ENCODE data around the gene RBM38.

The RBM38 gene

DNA sequence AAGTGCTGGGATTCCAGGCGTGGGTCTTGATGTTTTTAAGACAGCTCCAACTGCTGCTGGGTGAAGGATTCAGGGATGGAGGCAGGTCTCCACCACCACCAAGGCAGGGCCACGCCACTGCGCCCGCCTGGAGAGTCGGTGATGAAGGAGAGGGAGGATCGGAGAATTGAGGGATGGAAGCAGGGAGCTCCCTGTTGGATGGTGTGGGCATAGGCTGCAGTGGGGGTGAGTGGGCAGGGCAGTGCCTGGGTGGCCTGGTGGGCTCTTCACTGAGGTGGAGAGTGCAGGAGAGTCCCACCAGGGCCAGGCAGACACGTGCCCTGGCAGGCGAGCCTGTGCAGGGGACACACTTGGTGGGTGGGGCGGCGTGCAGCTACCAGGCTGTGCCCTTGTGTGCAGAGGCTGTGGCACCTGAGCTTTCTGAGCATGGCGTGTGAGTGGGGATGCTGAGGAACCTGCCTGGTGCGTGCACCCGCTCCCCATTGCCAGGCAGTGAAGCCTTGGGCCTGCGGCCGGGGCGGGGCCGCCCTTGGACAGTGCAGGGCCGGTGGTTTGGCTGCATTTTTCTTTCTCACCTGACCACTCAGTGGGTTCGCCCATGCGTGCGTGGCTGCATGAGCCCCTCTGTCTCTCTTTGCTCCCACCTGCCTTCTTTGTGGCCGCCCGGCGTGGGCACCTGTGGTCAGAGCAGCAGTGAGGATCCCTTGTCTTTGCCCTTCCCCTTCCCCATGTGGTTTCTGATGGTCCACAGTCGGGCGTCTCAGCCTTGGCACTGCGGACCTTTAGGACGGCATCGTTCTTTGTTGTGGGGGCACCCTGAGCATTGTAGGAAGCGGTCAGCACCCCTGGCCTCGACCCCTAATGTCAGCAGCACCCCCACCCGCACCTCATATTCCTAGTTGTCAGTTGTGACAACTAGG, 11.3 kb downstream of the RBM38 start:
- DNase-seq (ENCODE audit: low read depth in 2 of 2, low spot score in 1 of 2), result no peak

DNA sequence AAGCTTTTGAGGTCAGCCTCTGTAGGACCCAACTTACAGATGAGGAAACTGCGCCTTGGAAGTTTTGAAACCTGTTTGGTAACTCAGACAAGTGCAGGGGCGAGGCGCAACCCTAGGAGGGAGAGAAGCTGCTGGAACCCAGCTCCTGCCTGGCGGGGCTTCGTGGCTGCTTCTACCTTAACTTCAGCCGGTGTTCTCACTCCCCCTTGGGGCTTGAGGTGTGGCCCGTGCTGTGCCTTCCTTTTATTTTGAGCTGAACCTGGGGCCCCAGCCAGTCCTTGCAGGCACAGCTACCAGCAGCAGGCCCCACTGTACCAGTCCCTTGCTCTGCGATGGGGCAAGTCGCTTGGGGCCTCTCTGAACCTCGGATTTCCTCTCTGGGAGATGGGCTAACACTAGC, 12.0 kb downstream of the RBM38 start:
- DNase-seq (ENCODE audit: low read depth in 2 of 2, low spot score in 1 of 2), result no peak

DNA sequence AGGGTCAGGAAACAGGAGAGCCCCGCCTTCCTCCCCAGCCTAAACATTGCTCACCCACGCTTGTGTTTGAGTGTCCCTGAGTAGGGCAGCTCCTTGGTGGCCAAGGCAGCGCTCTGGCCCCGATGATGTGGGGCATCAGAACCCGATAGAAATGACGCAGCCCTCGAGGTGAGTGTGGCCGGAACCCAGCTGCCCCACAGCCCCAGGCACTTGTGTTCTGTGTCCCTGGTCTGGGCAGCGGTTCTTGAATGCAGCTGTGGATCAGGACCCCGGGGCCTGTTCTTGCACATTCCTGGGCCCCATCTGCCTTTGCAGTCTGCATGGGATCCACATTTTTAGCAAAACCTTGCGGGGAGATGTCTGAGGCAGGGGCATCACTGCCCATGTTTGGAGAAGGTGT, 12.8 kb downstream of the RBM38 start:
- no peak for DNase-seq (ENCODE audit: low read depth in 2 of 2, low spot score in 1 of 2)

DNA sequence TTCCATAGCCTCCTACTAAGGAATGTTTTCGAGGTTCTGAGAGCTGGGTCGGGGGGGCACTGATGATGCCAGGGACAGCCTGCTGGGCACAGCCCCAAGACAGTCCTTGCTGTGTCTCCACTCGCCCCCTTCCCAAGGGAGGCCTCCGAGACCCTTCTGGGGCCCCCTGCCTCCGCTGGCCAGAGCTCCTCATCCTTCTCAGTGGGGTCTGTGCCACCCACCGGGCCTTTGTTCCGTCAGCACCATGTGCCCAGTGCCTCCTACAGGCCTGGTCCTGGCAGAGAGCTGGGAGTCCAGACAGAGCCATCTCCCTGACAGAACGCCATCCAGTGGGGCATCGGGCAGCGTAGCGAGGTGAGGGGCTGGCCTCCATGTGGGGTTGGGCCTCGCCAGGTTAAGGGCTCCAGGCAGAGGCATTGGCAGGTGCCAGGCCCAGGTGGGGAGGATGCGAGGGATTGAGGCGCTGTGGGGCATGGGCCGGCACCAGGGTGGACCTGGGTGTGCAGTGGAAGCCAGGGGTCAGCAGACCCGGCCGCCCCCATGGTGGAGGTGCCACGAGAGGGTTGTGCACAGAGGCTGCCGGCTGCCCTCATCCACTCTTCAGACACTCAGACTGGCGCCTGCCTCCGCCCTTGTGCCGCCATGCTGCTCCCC, 13.3 kb downstream of the RBM38 start:
- DNase-seq (ENCODE audit: low read depth in 2 of 2, low spot score in 1 of 2), result no peak

DNA sequence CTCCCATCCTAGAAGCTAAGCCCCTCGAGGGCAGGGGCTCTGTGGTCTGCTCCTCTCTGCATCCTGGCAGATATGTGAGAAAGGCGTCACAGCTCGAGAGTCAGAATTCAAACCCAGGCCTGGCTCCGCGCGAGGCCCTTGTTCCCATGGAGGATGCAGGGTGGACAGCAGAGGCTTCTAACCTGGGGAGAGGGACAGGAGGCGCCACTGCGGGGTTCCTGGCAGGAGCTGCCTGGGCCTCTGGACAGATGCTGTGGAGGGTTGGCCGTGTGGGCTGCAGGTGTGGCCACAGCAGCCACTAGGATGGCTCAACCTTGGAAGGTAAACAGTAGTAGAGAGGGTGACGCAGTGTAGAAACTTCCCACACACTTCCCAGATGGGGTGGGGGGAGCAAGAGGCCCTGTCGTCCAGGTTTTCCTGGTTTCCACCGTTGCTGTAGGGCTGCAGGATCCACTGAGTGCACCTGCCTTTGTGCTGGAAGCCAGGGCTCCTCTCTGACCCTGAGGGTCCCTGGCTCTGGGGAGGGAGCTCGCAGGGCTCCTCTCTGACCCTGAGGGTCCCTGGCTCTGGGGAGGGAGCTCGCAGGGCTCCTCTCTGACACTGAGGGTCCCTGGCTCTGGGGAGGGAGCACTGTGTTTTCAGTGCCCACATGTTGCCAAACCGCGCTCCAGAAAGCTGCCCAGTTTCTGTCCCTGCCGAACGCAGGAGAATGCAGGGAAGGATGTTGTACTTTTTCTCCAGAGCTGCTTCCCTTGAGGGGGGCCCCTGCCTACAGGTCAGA, 14.2 kb downstream of the RBM38 start:
- no peak for DNase-seq (ENCODE audit: low read depth in 2 of 2, low spot score in 1 of 2)

DNA sequence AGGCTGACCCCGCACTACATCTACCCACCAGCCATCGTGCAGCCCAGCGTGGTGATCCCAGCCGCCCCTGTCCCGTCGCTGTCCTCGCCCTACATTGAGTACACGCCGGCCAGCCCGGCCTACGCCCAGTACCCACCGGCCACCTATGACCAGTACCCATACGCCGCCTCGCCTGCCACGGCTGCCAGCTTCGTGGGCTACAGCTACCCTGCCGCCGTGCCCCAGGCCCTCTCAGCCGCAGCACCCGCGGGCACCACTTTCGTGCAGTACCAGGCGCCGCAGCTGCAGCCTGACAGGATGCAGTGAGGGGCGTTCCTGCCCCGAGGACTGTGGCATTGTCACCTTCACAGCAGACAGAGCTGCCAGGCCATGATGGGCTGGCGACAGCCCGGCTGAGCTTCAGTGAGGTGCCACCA, 16.4 kb downstream of the RBM38 start:
- no peak for DNase-seq (ENCODE audit: low read depth in 2 of 2, low spot score in 1 of 2)

DNA sequence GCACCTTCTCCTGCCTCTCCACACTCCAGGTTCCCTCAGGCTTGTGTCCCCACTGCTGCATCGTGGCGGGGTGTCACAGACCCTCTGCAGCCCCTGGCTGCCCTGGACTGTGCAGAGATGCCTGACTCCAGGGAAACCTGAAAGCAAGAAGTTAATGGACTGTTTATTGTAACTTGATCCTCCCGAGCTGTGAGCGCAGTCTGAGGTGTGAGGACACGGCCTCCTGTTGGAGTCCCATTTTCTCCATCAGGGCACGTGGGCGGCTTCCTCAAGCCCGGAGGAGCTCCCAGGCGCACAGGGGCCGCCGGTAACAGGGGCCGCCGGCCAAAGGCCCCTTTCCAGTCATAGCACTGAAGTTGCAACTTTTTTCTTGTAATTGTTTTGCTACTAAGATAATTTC, 16.9 kb downstream of the RBM38 start:
- no peak for DNase-seq (ENCODE audit: low read depth in 2 of 2, low spot score in 1 of 2)

DNA sequence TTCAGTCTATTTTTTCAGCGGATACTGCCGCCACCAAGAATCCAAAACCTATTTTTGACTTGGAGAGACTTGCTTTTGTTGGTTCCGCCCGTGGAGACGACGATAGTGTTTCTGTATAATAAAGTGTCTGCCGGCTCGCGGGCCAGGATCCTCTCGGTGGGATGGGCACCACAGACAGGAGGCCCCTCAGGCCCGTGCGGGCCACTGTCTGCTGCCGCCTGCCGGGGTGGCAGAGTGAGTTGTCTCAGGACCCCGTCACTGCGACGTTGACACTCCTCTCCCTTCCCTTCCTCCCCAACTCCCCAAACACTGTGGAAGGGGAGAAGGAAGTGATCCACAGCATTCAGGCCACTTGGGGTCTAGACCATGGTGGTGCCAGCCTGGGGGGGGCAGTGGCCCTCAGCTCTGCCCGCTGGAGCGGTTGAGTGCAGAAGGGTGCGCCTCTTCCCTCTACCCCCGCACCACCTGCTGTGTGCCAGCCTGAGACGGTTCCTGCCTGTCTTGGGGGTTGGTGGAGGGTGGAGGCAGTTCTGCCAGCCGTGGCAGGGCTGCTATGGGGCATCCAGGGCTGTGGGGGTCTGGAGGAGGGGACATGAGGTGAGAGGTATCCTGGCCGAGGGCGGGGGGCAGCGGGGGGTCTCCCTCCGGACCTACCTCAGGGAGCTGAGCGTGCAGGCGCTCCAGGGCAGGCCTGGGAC, 17.5 kb downstream of the RBM38 start:
- no peak for DNase-seq (ENCODE audit: low read depth in 2 of 2, low spot score in 1 of 2)

DNA sequence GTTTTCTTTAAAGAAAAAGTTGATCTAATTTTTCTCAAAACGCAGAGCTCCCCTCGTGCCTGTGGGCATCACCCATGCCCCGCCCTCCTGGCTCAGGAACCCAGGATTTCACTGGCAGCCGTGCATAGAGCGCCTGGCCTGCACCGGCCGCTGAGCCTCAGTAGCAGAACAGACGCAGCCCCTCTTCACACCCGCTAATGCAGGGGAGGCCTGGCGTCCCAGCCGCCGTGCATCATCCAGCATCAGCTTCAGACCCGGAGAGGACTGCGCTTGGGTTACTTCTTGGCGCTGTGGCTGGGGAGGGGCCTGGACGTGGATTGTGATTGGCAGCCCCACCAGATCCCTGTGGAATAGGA, 18.1 kb downstream of the RBM38 start:
- DNase-seq (ENCODE audit: low read depth in 2 of 2, low spot score in 1 of 2), result no peak

DNA sequence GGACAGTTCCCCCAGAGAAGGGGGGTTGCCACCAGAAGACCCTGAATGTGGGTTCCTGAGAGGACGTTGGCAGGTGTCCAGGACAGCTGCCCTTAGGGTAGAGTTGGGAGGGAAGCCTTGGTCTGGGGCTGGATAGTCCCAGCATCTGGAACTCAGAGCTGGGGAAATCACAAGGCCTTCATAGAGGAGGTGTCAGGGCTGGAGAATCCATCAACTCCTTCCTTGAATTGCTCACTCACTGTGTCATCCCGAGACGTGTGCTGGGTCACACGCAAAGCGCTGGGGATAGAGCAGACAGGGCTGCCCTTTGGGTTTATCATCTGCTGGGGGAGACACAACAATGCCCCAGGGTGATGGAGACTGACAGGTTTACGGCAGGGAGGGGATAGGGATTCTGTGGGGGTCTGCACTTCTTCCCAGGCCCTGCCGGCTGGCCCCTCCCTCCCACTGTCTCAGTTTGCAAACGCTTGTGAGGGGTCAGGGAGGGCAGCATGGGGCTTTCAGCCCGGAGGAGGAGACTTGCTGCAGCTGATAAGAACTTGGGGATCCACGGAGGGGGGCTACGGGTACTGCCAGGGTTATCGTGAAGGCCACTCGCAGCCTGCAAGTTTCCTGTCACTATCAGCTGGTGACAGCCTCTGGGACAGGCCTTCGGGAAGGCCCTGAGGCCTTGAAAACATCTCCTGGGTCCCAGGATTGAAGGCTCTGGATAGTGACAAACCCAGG, 18.6 kb downstream of the RBM38 start:
- DNase-seq (ENCODE audit: low read depth in 2 of 2, low spot score in 1 of 2), result no peak

DNA sequence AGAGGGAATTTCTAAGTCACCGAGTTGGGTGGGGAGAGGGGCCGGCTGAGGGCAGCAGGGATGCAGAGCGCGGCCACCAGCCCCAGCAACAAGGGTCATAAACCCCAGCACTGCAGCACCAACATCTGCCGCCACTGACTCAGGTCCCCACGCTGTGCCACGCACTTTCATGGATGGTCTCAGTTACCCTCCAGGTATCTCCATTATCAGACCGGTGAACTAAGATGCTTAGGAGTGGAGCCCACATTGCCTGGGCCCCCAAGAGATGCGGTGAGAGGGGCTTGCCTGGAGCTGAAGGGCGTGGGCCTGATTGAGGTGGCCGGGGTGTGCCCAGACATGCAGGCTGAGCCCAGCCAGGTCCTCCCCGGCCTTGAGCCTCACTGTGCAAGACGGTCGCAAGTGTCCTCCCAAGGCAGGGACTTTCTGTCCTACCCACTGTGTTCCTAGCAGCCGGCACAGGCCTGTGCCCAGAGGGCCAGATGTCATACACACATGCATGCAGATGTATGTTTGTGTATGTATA, 19.3 kb downstream of the RBM38 start:
- DNase-seq (ENCODE audit: low read depth in 2 of 2, low spot score in 1 of 2), result no peak

DNA sequence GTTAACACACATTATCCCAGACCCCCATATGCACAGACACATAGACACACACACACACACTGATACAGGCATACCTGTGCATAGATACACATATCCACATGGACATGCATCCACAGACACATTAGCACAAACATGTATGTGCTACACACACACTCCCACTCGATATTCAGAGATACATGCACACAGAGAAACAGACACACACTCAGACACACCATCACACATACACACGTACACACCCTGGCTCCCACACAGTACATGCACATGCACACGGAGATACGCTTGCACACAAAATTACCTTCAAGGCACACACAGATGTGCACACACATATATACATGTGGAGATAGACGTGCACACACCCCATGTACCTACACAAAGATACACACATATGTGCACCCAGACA, 19.7 kb downstream of the RBM38 start:
- DNase-seq (ENCODE audit: low read depth in 2 of 2, low spot score in 1 of 2), result no peak

DNA sequence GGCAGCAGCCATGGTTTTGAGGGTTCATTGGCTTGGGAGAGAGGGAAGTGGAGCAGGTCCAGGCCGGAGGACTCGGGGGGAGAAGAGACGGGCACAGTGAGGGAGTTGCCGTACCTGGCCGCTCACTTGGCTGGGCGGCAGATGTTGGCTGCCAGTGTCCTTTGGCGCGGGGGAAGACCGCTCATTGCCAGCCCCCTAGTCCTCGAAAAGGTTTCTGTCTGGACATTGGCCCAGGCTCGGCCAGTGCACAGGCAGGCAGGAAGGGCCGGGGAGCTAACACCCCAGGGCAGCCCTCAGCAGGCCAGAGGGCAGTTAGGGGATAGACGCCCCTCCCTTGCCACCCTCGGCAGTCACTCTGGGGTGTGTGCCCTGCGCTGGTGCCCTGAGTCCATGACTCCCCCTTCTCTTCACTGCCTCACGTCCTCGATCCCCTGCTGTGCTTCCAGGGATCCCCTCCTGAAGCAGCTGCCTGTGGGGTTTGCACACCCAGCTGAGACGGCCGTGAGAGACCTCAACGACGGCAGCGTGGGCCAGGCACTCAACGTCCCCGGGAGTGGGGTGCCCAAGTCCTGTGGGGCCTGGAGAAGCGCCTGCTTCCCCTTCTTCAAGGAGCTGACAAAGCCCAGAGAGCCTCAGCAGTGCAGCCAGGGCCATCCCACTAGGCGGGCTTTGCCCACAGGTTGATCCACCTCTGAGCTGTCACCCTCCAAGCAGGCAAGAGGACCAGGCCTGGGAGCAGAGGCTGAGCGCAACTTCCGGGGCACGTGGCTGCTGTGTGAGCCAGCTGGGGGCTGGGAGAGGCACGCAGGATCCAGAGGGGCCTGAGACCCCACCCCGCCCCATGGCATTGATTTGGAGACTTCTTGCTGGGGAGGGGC, 20.4 kb downstream of the RBM38 start:
- no peak for DNase-seq (ENCODE audit: low read depth in 2 of 2, low spot score in 1 of 2)

DNA sequence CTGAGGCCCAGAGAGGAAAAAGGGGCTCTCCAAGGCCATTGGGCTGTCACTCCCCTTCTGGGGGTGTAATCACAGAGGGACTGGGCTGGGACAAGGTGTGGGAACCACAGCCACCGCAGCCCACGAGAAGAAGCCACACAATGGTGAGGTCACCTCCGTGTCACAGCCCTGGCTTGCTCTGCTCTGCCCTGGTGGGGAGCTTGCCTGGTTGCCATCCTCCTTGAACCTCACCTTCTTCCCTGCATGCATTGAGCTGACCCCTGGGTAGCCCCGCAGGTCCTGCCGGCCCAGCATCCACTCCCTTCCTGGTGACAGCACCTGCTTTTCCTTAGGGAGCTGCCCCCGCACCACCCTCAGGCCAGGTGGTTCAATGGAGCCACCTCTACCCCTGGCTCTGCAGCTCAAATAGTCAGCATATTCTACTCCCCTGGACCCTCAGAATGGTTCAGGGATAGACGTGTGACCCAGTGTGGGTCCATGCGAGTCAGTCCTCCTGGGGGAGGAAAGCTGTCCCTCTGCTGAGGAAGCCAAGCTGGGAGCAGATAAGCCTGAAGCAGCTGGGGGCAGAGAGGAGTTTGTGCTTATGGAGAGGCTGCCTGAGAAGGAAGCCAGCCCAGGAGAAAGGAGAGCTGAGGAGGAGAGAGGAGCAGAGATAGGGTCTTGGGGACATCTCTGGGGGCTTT, 21.3 kb downstream of the RBM38 start:
- no peak for DNase-seq (ENCODE audit: low read depth in 2 of 2, low spot score in 1 of 2)

DNA sequence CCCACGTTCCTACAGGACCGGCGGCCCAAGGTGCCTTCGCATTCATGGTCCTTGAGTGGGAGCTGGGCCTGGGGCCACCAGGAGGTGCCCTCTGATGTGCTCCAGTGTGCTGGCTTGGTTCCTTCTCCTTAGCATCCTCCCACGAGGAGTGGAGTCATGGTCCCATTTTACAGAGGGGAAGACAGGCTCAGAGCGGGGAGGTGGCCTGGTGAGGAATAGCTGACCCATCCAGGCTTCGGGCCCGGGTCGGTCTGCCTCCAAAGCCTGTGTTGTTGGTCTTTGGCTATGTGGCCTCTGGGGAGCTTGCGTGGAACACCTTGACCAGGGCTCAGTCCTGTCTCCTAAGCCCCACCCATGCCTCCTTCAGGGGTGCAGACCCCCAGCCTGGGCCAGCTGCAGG, 22.8 kb downstream of the RBM38 start:
- no peak for DNase-seq (ENCODE audit: low read depth in 2 of 2, low spot score in 1 of 2)

DNA sequence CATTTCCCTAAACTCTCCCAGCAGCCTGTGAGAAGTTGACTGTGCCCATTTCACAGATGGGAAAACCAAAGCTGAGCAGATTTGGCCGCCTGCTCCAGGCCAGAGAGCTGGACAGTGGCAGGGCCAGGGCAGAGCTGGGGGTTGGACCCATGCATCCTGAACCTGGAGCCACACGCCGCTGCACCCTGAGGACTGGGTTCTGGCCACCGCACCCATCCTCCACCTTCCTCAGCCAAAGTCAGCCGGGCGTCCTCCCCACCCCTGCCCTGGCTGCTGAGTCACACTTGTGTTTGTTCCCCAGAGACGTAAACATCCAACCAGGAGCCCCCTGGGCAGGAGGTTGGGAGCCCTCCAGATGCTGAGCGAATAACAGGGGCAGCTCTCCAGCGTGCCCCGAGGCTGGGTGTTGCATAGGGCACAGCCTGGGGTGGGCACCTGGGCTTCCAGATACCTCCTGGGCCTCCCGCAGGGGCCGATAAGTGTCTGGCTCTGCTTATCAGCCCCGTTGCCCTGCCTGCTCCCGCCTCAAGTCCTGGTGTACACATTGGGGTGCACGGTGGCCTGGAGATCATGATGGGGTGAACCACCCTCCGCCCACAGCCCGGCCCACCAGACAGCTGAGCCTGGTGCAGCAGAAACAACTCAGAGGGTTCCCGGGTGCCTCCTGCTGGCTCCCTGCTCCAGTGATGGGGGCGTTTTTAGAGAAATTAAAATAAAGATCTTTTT, 23.8 kb downstream of the RBM38 start:
- no peak for DNase-seq (ENCODE audit: low read depth in 2 of 2, low spot score in 1 of 2)

DNA sequence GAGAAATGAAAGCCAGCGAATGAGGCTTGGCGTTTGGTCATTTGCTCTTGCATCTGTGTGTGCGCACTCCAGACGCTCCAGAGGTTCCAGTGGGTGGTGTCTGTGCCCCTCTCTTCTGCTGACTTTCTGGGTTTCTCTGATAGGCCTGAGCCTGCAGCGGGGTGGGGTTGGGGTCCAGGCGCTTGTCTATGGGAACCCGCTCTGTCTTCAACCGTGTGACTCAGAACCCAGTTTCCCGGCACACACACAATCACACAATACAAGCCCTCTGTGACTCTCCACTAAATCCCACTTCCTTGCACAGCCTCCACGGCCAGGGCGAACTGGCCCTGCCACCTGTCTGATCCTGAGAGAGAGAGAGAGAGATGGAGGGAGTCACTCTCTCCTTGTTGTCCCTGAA, 24.6 kb downstream of the RBM38 start:
- DNase-seq (ENCODE audit: low read depth in 2 of 2, low spot score in 1 of 2), result no peak

DNA sequence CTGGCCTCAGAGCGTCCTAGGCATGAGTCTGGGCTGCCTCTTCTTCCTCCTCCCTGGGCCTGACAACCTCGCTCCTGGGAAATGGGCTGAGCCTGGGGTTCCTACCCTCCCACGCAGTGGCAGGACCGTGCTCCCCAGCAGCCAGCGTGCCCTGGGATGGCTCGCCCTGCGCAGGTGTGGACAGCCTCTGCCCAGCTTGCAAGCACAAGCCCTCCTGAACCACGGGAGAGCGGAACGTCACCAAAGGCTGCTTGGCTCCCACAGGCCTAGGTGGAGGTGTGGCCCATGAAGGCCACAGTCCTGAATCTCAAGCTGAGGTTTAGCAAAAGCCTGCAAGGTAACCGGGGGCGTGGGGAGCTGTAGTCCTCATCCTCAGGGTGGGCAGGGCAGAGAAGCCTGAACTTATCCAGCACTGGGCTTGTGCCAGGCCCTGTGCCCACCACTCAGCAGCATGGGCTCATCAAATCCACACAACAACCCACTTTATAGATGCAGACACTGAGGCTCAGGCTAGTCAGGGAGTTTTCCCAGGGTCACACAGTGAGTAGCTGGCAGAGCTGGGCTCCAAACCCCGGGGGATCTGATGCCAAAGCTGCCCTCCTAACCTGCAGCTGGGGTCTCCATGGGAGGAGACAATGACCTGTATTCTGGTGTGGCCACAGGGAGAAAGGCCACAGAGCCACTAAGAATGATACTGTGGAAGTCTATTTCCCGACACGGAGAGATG, 25.3 kb downstream of the RBM38 start:
- DNase-seq (ENCODE audit: low read depth in 2 of 2, low spot score in 1 of 2), result no peak

Data from stimulated activated CD8-positive, alpha-beta memory T cell treated with anti-CD3 and anti-CD28 coated beads, Interleukin-4, amount 100 ng/mL, for 1 hour (primary cell).